Stimulated activated naive CD8-positive, alpha-beta T cell treated with anti-CD3 and anti-CD28 coated beads, Interleukin-15, amount 100 ng/mL, for 72 hours (primary cell): ENCODE measurements around the gene EPB41L3.
"Not testable (repeated sequence)": the region's sequence is repeated elsewhere in the genome, so short reads cannot be mapped to it uniquely, and the experiment has no call there.

Experiments
- ATAC-seq: fragments of 150-1000 bp; cut with Tn5 transposase; 2 replicates; pipeline ENCODE4 v1.10.0; 2021; ENCODE audit warnings: mild to moderate bottlenecking, moderate library complexity
- DNase-seq, 2 donors: peaks; one replicate each; pipeline ENCODE4 v3.0.0; 2021 to 2022
- H3K27ac Mint-ChIP-seq, 2 donors: one replicate each; pipeline ENCODE4 v1.8.0; 2022; ENCODE audit warnings: mild to moderate bottlenecking in 2 of 2, mixed read lengths in 2 of 2, moderate library complexity in 2 of 2
- H3K27me3 Mint-ChIP-seq: one replicate; pipeline ENCODE4 v1.8.0; 2022; ENCODE audit warnings: mixed read lengths
- H3K4me1 Mint-ChIP-seq: one replicate; pipeline ENCODE4 v1.8.0; 2022; ENCODE audit warnings: mild to moderate bottlenecking, mixed read lengths
- H3K4me3 Mint-ChIP-seq, 2 donors: one replicate each; pipeline ENCODE4 v1.8.0; 2022; ENCODE audit warnings: mild to moderate bottlenecking in 2 of 2, mixed read lengths in 2 of 2, moderate library complexity in 1 of 2
- H3K9me3 Mint-ChIP-seq, 2 donors: one replicate each; pipeline ENCODE4 v1.8.0; 2022; ENCODE audit warnings: mixed read lengths in 2 of 2

EPB41L3 gene

DNA sequence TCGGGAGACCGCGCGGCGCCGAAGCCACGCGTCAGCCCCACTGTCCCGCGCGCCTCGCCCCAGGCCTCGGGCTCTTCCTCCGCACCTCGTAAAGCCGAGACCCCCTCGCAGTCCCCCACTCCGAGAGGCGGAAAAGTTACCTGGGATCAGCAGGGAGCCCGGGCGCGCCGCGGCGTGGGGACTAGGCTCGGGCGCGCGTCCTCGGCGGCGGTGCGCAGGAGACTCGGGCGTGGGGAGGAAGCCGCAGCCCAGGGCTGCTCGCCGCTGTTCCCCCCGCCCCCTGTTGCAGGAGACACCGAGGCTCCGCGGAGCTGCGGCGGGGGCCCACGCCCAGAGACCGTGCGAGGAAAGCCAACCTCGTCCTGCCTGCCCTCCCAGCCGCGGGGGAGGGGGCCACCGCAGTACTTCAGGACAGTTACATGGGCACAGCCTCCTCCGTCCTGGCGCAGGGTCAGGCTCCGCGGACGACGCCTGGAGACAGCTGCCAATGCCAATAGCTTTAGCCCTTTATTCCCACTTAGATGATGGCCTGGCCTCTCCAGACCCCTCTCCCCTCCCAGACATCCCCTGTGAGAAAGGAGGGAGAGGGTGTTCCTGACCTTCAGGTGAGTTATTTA, at the start of gene EPB41L3:
Gene EPB41L3, minus strand, starts transcription at position 225 of the 617 bp plus-strand sequence. CDS start 54,814 bp downstream, outside the sequence.
- Mint-ChIP-seq H3K27ac (no peak within 1 kb of the TSS), H3K4me3 (peak within 1 kb of the TSS; percentile 42 to 57), H3K4me1 (no peaks in the 10 kb centered on the region), H3K27me3 (peaks cover 73% of the 10 kb centered on the region), H3K9me3 (no peaks in the 10 kb centered on the region)
- no peak for DNase-seq
- peak; percentile 54 for ATAC-seq

DNA sequence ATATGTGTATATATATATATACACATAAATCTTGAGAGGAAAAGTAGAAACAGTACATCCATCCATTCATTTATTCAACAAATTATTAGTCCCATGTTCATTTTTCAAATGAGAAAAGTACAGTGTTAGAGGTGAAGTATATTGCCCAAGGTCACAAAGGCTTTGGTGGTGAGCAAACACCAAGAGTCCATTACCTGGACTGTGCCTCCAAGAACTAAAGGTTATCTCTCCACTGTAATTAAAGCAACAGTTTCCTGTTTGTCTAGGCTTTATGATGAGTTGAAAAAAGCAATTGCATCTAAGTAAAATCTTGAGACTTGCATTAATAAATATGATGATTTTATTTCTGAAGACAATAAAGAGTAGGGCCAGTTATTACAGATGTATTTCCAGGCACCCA, 44.7 kb upstream of the EPB41L3 start:
- ATAC-seq (no peak), DNase-seq (no peak)
- Mint-ChIP-seq H3K9me3 (peaks cover 0 to 19% of the 10 kb centered on the region in 2 donors), H3K27ac (no peak overlapping the region), H3K4me3 (no peak overlapping the region), H3K27me3 (peaks cover 10% of the 10 kb centered on the region), H3K4me1 (no peaks in the 10 kb centered on the region)

DNA sequence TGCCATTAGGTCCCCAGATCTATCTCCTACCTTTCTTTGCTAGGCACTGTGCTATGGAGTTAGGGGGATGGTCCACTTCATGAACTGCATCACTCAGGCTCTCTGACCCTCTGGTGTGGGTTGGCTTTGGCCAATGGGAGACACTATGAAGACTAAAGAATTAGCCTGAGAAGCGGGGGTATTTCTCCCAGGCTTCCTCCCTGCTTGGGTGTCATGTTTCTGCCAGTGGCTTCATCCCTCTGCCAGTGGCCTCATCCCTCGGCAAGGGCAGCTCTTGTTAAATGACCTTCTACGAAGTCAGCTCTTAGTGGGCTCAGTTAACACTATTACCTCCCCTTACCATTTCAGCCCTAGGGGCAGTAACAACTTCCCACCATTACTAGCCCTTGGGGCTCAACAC, 41.9 kb upstream of the EPB41L3 start:
- DNase-seq (no peak), ATAC-seq (no peak)
- no peak overlapping the region for H3K4me3 Mint-ChIP-seq
- no peak overlapping the region for H3K27ac Mint-ChIP-seq
- H3K9me3 Mint-ChIP-seq = peaks cover 0 to 4% of the 10 kb centered on the region in 2 donors
- no peaks in the 10 kb centered on the region for H3K4me1 Mint-ChIP-seq
- peaks cover 29% of the 10 kb centered on the region for H3K27me3 Mint-ChIP-seq

DNA sequence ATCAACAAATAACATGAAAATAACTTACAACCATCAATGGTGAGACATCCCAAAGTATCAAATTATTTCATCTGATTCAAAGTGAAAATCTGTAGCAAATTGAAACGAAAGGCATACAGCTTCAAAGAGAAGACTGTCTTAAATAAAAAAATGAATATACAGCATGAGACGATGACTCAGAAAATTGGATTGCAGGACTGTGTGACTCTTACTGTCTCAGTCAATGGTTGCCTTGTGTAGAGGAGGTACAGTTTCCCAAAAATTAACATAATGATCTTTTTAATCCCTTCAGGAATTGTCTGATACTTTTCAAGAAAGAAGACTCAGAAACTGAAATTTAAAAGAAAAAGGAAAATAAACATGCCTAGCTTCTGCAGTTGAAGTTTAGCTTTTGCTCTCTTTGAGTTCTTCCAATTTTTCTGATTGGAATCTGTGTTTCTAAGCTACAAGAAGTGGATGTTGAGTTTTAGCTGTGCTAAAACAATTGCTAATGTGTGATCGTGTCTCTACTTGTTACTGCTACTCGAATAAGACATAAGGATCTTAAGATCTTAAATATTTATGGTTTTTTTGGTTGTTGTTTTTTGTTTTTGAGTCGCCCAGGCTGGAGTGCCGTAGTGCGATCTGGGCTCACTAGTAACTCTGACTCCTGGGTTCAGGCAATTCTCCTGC, 41.1 kb upstream of the EPB41L3 start:
- H3K27ac Mint-ChIP-seq = no peak overlapping the region
- H3K4me1 Mint-ChIP-seq = no peaks in the 10 kb centered on the region
- peaks cover 29% of the 10 kb centered on the region for H3K27me3 Mint-ChIP-seq
- H3K4me3 Mint-ChIP-seq = no peak overlapping the region
- no peak for DNase-seq
- H3K9me3 Mint-ChIP-seq = no peaks in the 10 kb centered on the region
- ATAC-seq = no peak

DNA sequence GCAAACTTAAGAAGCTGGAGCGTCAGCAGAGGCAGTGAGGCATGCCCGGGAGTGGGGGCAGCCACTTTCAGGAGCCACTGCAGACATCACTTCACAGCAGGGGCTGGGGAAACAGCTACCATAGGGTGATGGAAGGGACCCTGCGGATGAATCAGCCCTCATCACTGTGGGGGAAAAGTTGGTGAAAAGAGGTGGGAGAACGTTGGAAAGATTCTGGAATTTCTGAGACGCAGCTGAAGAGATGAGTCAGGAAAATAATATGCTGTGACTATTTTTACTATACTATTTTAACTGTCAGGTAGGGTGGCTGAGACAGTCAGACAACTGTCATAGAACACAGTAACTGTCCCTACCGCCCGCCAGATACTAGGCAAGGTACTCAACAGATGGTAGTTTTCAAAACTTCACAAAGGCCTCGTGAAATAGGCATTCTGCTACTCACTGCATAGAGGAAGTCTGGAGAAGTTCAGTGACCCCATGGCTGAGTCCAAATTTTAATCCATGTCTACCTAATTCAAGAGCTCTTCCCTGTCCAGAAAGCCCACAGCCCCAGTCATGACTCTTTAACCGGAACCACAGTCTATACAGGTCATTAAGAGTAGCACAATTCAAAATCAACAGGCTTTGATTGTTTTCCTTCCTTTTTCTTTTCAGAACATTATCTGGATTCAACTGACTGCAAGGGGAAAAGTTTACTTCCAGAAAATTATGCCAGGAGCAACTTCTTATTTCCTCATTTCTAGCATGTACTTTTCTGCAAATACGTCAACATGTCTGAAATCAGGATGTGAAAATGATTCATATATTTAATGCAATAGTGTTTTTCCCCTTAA, 39.3 kb upstream of the EPB41L3 start:
- H3K9me3 Mint-ChIP-seq = no peaks in the 10 kb centered on the region
- ATAC-seq = no peak
- peaks cover 29% of the 10 kb centered on the region for H3K27me3 Mint-ChIP-seq
- H3K27ac Mint-ChIP-seq = no peak overlapping the region
- no peak overlapping the region for H3K4me3 Mint-ChIP-seq
- DNase-seq = no peak
- no peaks in the 10 kb centered on the region for H3K4me1 Mint-ChIP-seq

DNA sequence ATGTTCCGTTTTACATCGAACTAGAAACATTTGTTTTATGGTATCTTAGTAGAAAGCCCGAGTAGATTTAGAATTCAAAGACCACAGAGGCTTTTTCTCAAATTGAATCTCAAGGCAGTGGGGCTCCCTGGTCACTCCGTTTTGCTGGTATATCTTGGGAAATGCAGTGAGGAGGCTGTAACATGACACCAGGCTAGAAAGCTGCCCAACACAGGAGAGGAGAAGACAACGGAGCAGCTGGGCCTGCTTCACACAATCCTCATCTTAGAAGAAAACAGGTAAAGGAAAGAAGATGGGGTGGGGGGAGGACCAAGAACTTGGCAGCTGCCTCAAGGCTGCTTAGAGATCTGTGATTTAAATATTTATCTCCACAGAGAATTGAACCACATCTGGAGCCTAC, 38.3 kb upstream of the EPB41L3 start:
- no peak for DNase-seq
- Mint-ChIP-seq H3K27me3 (peaks cover 30% of the 10 kb centered on the region), H3K4me3 (no peak overlapping the region)

DNA sequence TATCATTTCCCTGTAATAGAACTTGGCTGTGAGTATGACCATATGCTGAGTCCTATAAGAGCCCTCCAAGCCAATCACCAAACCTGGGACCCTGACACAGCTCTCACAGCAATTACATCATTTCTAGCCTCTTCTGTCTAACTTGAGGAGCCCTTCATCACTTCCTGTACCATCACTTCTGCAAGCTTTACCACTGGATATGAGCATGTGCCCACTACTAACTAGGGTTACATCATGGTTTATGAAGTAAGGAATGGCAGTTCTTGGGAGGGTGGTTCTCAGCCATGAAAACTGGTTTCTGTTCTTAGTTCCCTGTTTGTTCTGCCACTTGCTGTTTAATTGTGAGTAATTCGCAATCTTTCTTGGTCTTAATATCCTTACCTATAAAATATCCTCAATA, 31.0 kb upstream of the EPB41L3 start:
- Mint-ChIP-seq H3K27me3 (peaks cover 30% of the 10 kb centered on the region), H3K4me3 (no peak overlapping the region), H3K27ac (no peak overlapping the region), H3K4me1 (no peaks in the 10 kb centered on the region), H3K9me3 (no peaks in the 10 kb centered on the region)
- DNase-seq = no peak
- ATAC-seq = no peak

More for the DNA sequence above, 38.3 kb upstream of the EPB41L3 start:
- no peak for ATAC-seq
- Mint-ChIP-seq H3K27ac (no peak overlapping the region), H3K9me3 (no peaks in the 10 kb centered on the region), H3K4me1 (no peaks in the 10 kb centered on the region)

DNA sequence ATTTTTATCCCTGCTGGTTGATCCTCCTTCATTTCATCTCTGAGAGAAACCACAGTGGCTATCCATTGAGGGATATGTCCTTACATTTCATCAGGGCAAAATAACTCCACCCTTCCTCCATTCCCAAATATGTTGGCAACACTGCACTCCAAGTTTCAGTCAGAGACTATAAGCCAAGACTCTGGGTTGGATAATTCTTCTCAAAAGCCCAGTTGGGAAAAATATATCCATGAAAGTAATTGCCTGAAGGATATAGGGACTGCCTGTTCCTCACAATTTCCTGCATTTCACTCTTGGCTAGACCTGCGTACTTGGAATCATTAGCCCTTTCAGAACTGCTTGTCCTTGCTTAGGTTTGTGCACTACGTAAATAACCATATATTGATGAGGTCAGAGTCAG, 27.9 kb upstream of the EPB41L3 start:
- no peak overlapping the region for H3K27ac Mint-ChIP-seq
- no peak overlapping the region for H3K4me3 Mint-ChIP-seq
- DNase-seq (no peak), ATAC-seq (no peak)
- H3K27me3 Mint-ChIP-seq = peaks cover 25% of the 10 kb centered on the region
- H3K9me3 Mint-ChIP-seq = no peaks in the 10 kb centered on the region
- no peaks in the 10 kb centered on the region for H3K4me1 Mint-ChIP-seq

DNA sequence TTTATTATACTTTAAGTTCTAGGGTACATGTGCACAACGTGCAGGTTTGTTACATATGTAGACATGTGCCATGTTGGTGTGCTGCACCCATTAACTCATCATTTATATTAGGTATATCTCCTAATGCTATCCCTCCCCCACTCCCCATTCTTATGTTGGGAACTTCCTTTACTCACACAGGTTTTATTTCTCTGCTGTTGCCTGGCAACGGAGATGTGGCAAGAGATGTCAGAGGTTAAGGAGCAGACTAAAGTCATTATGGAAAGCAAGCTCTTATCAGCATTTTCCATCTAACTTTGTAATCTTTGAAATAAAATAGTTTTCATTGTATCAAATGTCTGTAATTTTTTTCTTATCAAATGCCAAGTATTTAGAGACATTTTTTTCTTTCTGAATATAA, 26.8 kb upstream of the EPB41L3 start:
- ATAC-seq, H3K4me3 Mint-ChIP-seq, H3K9me3 Mint-ChIP-seq, H3K4me1 Mint-ChIP-seq, DNase-seq, H3K27ac Mint-ChIP-seq: not testable (repeated sequence)
- H3K27me3 Mint-ChIP-seq = peaks cover 22% of the 10 kb centered on the region

DNA sequence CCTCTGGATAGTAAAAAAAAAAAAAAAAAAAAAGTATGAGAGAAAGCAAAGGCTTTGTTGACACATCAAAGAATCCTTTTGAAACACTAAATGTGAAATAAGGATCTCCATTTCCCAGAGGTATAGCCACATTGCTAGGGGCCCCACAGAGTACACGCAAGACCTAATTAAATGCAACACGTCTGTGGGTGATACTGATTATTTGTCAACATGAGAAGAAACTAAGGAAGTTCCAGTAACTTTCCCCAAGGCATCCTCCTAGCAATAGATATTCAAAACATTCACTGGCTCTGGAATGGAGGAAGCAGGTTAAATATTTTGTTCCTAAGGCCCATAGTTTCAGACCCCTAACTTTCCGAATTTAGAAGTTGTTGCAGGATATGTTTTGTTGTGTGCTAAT, 24.6 kb upstream of the EPB41L3 start:
- Mint-ChIP-seq H3K27ac (no peak overlapping the region), H3K4me3 (no peak overlapping the region)

DNA sequence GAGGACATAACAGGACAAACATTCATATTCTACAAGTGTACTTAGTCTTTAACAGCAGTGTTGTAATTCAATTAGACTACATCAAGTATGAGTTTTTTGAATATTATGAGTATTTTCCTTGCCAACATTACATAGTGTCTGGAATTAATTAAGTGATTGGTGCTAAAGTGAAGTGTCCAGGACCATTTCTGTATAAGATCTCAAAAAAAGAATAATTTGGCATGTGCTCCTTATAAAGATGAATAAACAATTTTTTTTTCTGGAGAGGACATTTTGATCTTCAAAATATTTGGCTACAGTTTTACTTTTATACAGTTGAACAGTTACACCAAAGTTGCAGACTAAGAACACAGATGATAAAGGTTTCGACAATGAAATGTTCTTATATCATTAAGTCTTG, 15.1 kb upstream of the EPB41L3 start:
- no peak overlapping the region for H3K27ac Mint-ChIP-seq
- DNase-seq (no peak), ATAC-seq (no peak)
- H3K4me3 Mint-ChIP-seq = no peak overlapping the region
- no peaks in the 10 kb centered on the region for H3K9me3 Mint-ChIP-seq
- H3K4me1 Mint-ChIP-seq = no peaks in the 10 kb centered on the region
- H3K27me3 Mint-ChIP-seq = peaks cover 28% of the 10 kb centered on the region

More for the DNA sequence above, 24.6 kb upstream of the EPB41L3 start:
- ATAC-seq (no peak), DNase-seq (no peak)
- Mint-ChIP-seq H3K9me3 (no peaks in the 10 kb centered on the region), H3K27me3 (peaks cover 19% of the 10 kb centered on the region), H3K4me1 (no peaks in the 10 kb centered on the region)

DNA sequence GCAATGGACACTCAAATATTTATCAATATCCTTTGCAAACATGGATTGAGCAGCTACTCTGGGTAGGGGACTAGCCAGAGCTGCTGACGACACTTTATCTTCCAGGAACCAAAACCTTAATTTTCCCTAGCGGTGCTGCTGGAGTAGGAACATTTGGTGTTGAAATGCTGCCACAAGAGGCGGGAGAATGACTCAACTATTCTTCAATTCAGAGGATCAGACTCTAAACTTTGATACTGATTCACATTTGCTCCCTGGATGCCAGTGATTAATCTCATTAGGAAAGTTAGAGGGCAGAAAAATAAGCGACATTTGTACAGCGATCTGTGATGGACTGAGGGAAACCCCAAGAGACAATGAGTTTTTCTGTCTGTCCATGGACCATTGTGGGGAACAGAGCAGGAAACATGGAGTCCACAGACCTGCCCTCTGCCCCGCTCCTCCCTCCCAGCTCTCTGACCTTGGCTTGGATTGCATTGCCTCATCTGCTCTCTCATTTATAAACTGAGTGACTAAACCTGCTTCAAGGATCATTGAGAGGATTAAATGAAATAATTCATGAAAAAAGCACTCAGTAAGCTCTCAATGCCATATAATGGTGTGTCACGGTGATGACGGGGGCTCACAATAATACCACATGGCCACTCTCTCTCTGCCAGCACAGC, 12.6 kb upstream of the EPB41L3 start:
- Mint-ChIP-seq H3K9me3 (no peaks in the 10 kb centered on the region), H3K27me3 (peaks cover 14% of the 10 kb centered on the region), H3K27ac (no peak overlapping the region), H3K4me3 (no peak overlapping the region), H3K4me1 (no peaks in the 10 kb centered on the region)
- DNase-seq (no peak), ATAC-seq (no peak)

DNA sequence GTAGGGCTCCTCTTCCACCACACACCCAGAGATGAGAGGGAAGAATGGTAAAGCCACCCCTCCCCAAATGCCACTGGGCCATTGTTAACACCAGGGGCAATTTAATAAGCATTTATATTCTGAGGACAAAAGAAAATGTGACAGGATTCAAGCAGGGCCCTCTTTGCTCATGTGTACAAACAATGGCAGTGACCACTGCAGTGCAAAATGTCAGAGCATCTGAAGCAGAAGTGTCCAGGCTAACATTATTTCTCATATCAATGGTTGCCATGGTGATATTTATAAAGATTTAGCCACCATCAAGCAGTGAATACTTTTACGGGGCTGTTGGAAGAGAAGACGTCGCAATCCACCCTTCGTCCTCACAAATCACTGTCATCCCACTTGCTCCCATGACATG, 10.8 kb upstream of the EPB41L3 start:
- Mint-ChIP-seq H3K9me3 (no peaks in the 10 kb centered on the region), H3K27me3 (peaks cover 14% of the 10 kb centered on the region)

DNA sequence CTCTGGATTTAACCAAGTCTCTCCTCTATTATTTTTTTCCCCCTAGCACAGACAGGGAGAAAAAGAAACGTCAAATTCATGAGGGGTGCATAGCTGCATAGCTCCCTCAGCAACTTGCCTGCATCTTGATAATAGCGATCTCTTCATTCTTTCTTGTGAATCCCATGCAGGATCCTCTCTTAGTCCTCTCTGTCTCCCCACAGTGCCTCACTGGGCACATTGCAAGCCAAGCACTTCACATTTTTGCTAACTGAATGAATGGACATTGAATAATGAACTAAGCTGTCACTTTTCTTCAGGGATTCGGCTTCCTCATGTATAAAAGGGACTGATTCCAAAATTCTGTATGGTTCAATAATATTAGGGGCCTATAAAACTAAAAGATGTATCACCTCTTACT, 2.9 kb upstream of the EPB41L3 start:
- Mint-ChIP-seq H3K4me3 (no peak overlapping the region), H3K9me3 (no peaks in the 10 kb centered on the region), H3K27me3 (peaks cover 52% of the 10 kb centered on the region), H3K4me1 (no peaks in the 10 kb centered on the region), H3K27ac (no peak overlapping the region)
- no peak for ATAC-seq
- no peak for DNase-seq

More for the DNA sequence above, 10.8 kb upstream of the EPB41L3 start:
- Mint-ChIP-seq H3K4me3 (no peak overlapping the region), H3K4me1 (no peaks in the 10 kb centered on the region), H3K27ac (no peak overlapping the region)
- DNase-seq (no peak), ATAC-seq (no peak)

DNA sequence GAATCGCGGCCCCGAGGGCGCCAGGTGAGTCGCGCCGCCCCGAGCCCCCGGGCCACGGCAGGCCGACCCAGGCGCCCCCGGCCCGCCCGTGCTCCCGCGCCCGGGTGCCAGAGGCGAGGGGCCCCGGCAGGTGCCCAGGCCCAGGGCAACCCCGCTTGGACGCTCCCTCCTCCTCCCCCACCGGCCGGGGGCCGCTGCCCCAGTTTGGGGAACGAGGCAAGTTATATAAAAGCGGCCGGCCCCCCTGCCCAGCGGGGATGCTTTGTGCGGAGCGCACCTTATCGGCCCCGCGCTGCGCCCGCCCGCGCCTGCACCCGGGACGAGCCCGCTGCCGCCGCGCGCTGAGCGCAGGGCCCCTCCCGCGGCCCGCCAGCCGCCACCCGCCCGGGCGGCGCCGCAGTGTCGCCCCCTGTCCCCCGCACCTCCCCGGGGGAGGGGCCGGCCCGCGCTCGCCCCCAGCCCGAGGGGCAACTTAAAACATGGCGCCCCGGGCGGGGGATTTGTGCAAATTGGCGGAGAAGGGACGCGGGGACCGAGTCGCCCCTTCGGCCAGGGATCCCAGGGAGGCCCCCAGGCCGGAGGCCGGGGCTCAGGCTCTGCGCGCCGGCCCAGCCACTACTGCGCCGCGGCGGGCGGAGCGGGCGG, 639 bp downstream of the EPB41L3 start:
- H3K27me3 Mint-ChIP-seq = peaks cover 81% of the 10 kb centered on the region
- H3K27ac Mint-ChIP-seq = no peak overlapping the region
- H3K4me3 Mint-ChIP-seq = peak overlapping the region in 1 of 2 donors; percentile 42
- peak; percentile 62 for ATAC-seq
- H3K9me3 Mint-ChIP-seq = no peaks in the 10 kb centered on the region
- no peak for DNase-seq
- H3K4me1 Mint-ChIP-seq = no peaks in the 10 kb centered on the region
